Occipital lobe (tissue), 2 donors: ENCODE results near the gene IRAK3. TPM values are rescaled to one million over a fixed set of nuclear protein-coding genes. Genes with fewer than 3 reads are reported as not detected.
"Not testable (repeated sequence)": the region's sequence is repeated elsewhere in the genome, so short reads cannot be mapped to it uniquely, and the experiment has no call there.

ENCODE experiments used
- DNase-seq: peaks from one replicate; lab custom pipeline; 2025; lab: John Stamatoyannopoulos, UW
- total RNA-seq: library from RNA; depleted of rRNA; stranded (reverse); fragments of >200 nt; gene quantifications from one replicate; pipeline ENCODE4 v1.2.3, GENCODE V29; 2014

Gene IRAK3
- total RNA-seq, 1 donor from 2014 or later, result 5.5 TPM

- no peak for DNase-seq
These were observed 21.8 kb downstream of the IRAK3 start for GRCh38 chr12:66210840-66211239.

- DNase-seq, result not testable (repeated sequence)
These were observed 22.6 kb downstream of the IRAK3 start for GRCh38 chr12:66211573-66211972.

- not testable (repeated sequence) for DNase-seq
These were observed 24.0 kb downstream of the IRAK3 start for GRCh38 chr12:66213011-66213410.

- DNase-seq, result no peak
These were observed 28.4 kb downstream of the IRAK3 start for GRCh38 chr12:66217342-66217917.

GRCh38 chr12:66228462-66228861, 39.4 kb downstream of the IRAK3 start:
- no peak for DNase-seq

GRCh38 chr12:66232263-66232662, 43.2 kb downstream of the IRAK3 start:
- DNase-seq, result no peak

- DNase-seq, result peak; percentile 10
These were observed 45.2 kb downstream of the IRAK3 start for GRCh38 chr12:66234037-66234693.

- DNase-seq, result peak; percentile 5
These were observed 46.0 kb downstream of the IRAK3 start for GRCh38 chr12:66234773-66235625.

GRCh38 chr12:66235626-66236281, 46.7 kb downstream of the IRAK3 start:
- no peak for DNase-seq

- DNase-seq, result not testable (repeated sequence)
These were observed 47.3 kb downstream of the IRAK3 start for GRCh38 chr12:66236282-66236675.

- DNase-seq, result no peak
These were observed 48.0 kb downstream of the IRAK3 start for GRCh38 chr12:66236969-66237368.

GRCh38 chr12:66237505-66238175, 48.6 kb downstream of the IRAK3 start:
- no peak for DNase-seq

- DNase-seq, result no peak
These were observed 50.3 kb downstream of the IRAK3 start for GRCh38 chr12:66239295-66239694.

GRCh38 chr12:66240096-66240820, 51.2 kb downstream of the IRAK3 start:
- no peak for DNase-seq

GRCh38 chr12:66241061-66242043, 52.3 kb downstream of the IRAK3 start:
- no peak for DNase-seq

- DNase-seq, result no peak
These were observed 53.3 kb downstream of the IRAK3 start for GRCh38 chr12:66242311-66242710.

GRCh38 chr12:66243911-66244310, 54.9 kb downstream of the IRAK3 start:
- DNase-seq, result no peak

- DNase-seq, result no peak
These were observed 55.4 kb downstream of the IRAK3 start for GRCh38 chr12:66244446-66244845.

GRCh38 chr12:66247741-66248140, 58.7 kb downstream of the IRAK3 start:
- DNase-seq, result no peak
